OCI-LY1 (cell line): ENCODE results near the gene B4GALT1.

Experiments used
- H2AFZ ChIP-seq: fragments of 200-600 bp; sonication (generic), shearing (Covaris generic); 2 replicates; pipeline ENCODE4 v1.6.0; 2014; ENCODE audit warnings: antibody characterized with exemption, mild to moderate bottlenecking, low read length
- H3F3A ChIP-seq: fragments of 200-600 bp; sonication (generic), shearing (Covaris generic); 2 replicates; pipeline ENCODE4 v1.6.0; 2014; ENCODE audit warnings: mild to moderate bottlenecking, antibody characterized with exemption, low read length, moderate library complexity; ENCODE audit not compliant: insufficient read depth
- H3K27ac ChIP-seq: fragments of 200-600 bp; sonication (generic); 2 replicates; pipeline ENCODE4 v1.5.1; 2014; ENCODE audit warnings: low read length, mixed run types, mild to moderate bottlenecking, low read depth; ENCODE audit not compliant: poor library complexity, severe bottlenecking
- H3K27me3 ChIP-seq: fragments of 200-600 bp; sonication (generic); 2 replicates; pipeline ENCODE4 v1.6.0; 2014; ENCODE audit warnings: antibody characterized with exemption, mild to moderate bottlenecking, low read length, moderate library complexity; ENCODE audit not compliant: insufficient read depth
- H3K36me3 ChIP-seq: fragments of 200-600 bp; sonication (generic); 2 replicates; pipeline ENCODE4 v1.6.1; 2014; ENCODE audit warnings: mild to moderate bottlenecking, antibody characterized with exemption, low read length, moderate library complexity, mixed read lengths; ENCODE audit not compliant: insufficient read depth
- H3K4me1 ChIP-seq: fragments of 200-600 bp; sonication (generic); 2 replicates; pipeline ENCODE4 v1.5.1; 2014; ENCODE audit warnings: mild to moderate bottlenecking, low read length, moderate library complexity; ENCODE audit not compliant: insufficient read depth, severe bottlenecking
- H3K4me2 ChIP-seq: fragments of 200-600 bp; sonication (generic), shearing (Covaris generic); 2 replicates; pipeline ENCODE4 v1.6.1; 2014; ENCODE audit warnings: low read length
- H3K4me3 ChIP-seq: fragments of 200-600 bp; sonication (generic); 2 replicates; pipeline ENCODE4 v1.5.1; 2014; ENCODE audit warnings: low read length, low read depth, mild to moderate bottlenecking, mixed read lengths; ENCODE audit not compliant: poor library complexity, severe bottlenecking
- H3K79me2 ChIP-seq: fragments of 200-600 bp; shearing (Covaris generic); 2 replicates; pipeline ENCODE4 v1.6.1; 2016; ENCODE audit warnings: mixed run types, low read length, mixed read lengths; ENCODE audit not compliant: insufficient read depth
- H3K9ac ChIP-seq: fragments of 200-600 bp; sonication (generic), shearing (Covaris generic); 2 replicates; pipeline ENCODE4 v1.6.1; 2014; ENCODE audit warnings: mild to moderate bottlenecking, low read length, mixed read lengths
- H3K9me2 ChIP-seq: fragments of 200-600 bp; sonication (generic), shearing (Covaris generic); 2 replicates; pipeline ENCODE4 v1.6.1; 2014; ENCODE audit warnings: low read depth, mild to moderate bottlenecking, low read length, mixed read lengths
- H3K9me3 ChIP-seq: fragments of 200-600 bp; shearing (Covaris generic); 2 replicates; pipeline ENCODE4 v1.6.1; 2014; ENCODE audit warnings: low read length, mixed read lengths
- H4K20me1 ChIP-seq: fragments of 200-600 bp; sonication (generic), shearing (Covaris generic); 2 replicates; pipeline ENCODE4 v1.6.0; 2016; ENCODE audit warnings: mild to moderate bottlenecking, low read length; ENCODE audit not compliant: insufficient read depth
- EZH2 ChIP-seq: fragments of 200-600 bp; sonication (generic), shearing (Covaris generic); IDR thresholded peaks from 2 replicates; pipeline ENCODE4 v1.8.0; 2017; ENCODE audit warnings: borderline replicate concordance, mixed run types, mild to moderate bottlenecking, antibody characterized with exemption, low read length, moderate library complexity, mixed read lengths
- TF ChIP-seq, protein P1 (sequence below): fragments of 200-600 bp; sonication (generic), shearing (Covaris generic); IDR thresholded peaks from 2 replicates; pipeline ENCODE4 v1.5.1; 2017; ENCODE audit warnings: mild to moderate bottlenecking, antibody characterized with exemption, low read length, moderate library complexity, mixed read lengths

The B4GALT1 gene

DNA sequence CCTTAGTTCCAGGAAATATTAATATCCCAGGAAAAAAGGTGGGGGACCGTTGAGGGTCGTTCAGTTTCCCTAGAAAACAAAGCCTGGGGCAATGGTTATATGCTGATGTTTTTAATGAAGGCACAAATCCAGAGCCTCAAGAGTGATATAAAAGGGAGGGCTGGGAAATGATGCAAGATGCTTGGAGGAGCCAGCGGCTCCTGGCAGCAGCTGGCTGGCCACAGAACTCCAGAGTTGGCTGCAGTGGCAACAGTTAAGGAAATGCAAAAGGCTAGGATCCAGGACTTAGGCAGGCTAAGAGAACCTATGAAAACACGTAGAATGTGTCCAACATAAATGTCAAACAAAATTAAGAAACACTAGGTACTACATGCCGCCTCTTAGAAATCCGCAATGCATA is 31.0 kb upstream of the B4GALT1 start:
- no peak for TF ChIP-seq EZH2
- TF ChIP-seq, protein P1, sequence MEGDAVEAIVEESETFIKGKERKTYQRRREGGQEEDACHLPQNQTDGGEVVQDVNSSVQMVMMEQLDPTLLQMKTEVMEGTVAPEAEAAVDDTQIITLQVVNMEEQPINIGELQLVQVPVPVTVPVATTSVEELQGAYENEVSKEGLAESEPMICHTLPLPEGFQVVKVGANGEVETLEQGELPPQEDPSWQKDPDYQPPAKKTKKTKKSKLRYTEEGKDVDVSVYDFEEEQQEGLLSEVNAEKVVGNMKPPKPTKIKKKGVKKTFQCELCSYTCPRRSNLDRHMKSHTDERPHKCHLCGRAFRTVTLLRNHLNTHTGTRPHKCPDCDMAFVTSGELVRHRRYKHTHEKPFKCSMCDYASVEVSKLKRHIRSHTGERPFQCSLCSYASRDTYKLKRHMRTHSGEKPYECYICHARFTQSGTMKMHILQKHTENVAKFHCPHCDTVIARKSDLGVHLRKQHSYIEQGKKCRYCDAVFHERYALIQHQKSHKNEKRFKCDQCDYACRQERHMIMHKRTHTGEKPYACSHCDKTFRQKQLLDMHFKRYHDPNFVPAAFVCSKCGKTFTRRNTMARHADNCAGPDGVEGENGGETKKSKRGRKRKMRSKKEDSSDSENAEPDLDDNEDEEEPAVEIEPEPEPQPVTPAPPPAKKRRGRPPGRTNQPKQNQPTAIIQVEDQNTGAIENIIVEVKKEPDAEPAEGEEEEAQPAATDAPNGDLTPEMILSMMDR = no peak
- H3K9ac ChIP-seq = no peak overlapping the region
- no peaks in the 10 kb centered on the region for H3K36me3 ChIP-seq
- H3K4me3 ChIP-seq = no peak overlapping the region
- H4K20me1 ChIP-seq = no peaks in the 10 kb centered on the region
- H3K27ac ChIP-seq = no peak overlapping the region
- no peak overlapping the region for H3K4me2 ChIP-seq
- H3K9me3 ChIP-seq = no peaks in the 10 kb centered on the region
- H3K4me1 ChIP-seq = no peaks in the 10 kb centered on the region
- H3K79me2 ChIP-seq = no peaks in the 10 kb centered on the region
- no peaks in the 10 kb centered on the region for H3F3A ChIP-seq
- no peaks in the 10 kb centered on the region; the same call in 1 of the 2 replicates for H3K27me3 ChIP-seq
- no peak overlapping the region for H2AFZ ChIP-seq
- no peaks in the 10 kb centered on the region for H3K9me2 ChIP-seq

- Histone ChIP-seq H3K79me2 (no peaks in the 10 kb centered on the region), H3K36me3 (no peaks in the 10 kb centered on the region), H2AFZ (no peak overlapping the region), H3K4me3 (no peak overlapping the region), H3K4me2 (no peak overlapping the region), H3K27me3 (no peaks in the 10 kb centered on the region; the same call in 1 of the 2 replicates), H4K20me1 (no peaks in the 10 kb centered on the region), H3F3A (no peaks in the 10 kb centered on the region), H3K9me3 (no peaks in the 10 kb centered on the region), H3K4me1 (no peaks in the 10 kb centered on the region), H3K27ac (no peak overlapping the region), H3K9me2 (no peaks in the 10 kb centered on the region), H3K9ac (no peak overlapping the region)
- TF ChIP-seq, protein P1 = no peak
- no peak for TF ChIP-seq EZH2
These were observed 30.4 kb upstream of the B4GALT1 start for GRCh38 chr9:33197279-33198152.

DNA sequence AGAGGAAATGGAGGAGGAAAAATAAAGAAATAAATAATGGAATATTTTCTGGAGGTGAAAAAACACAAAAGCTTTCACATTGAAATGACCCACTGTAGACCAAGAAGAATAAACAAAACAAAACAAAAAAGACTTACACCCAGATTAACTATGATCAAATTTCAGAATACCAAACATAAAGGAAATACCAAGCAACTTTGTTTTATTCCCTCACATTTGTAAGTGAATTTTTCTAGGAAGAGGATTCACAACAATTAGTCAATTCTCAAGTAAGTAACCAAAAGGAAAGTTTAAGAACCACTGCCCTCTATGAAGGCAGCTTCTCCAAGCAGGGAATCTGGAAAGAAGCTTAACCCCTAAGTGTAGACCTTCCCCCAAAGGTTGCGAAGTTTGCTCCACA is 29.6 kb upstream of the B4GALT1 start:
- Histone ChIP-seq H3K27me3 (no peaks in the 10 kb centered on the region; the same call in 1 of the 2 replicates), H3K27ac (no peak overlapping the region), H3F3A (no peaks in the 10 kb centered on the region), H3K4me2 (no peak overlapping the region), H3K4me3 (no peak overlapping the region), H3K79me2 (no peaks in the 10 kb centered on the region), H2AFZ (no peak overlapping the region), H3K9me2 (no peaks in the 10 kb centered on the region), H3K4me1 (no peaks in the 10 kb centered on the region), H3K36me3 (no peaks in the 10 kb centered on the region), H3K9me3 (no peaks in the 10 kb centered on the region), H4K20me1 (no peaks in the 10 kb centered on the region), H3K9ac (no peak overlapping the region)
- TF ChIP-seq EZH2 = no peak
